ENCODE data around the gene GLT1D1.
"Not testable (repeated sequence)": the region's sequence is repeated elsewhere in the genome, so short reads cannot be mapped to it uniquely, and the experiment has no call there.

Gene GLT1D1

DNA sequence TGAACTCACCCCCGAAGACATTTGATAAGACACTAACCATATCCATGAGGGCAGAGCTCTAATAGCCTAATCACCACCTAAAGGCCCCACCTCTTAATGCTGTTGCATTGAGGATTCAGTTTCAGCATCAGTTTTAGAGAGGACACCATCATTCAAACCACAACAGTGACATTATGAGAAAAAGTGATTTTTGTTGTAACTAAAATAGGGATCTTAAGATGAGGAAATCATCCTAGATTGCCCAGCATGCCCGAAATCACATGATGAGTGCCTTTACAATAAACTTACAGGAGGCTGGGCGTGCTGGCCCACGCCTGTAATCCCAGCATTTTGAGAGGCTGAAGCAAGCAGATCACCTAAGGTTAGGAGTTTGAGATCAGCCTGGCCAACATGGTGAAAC is 9.7 kb upstream of the GLT1D1 start:
- POLR2A ChIA-PET = no interaction called here
- CTCF ChIA-PET = interaction anchor here (1.0 to 1.4 kb wide), 2 partner anchors 9 to 14 kb away, joined by 3 to 4 read pairs; no protein-coding TSS in a partner anchor
- no peak for DNase-seq (ENCODE audit: extremely low spot score)
- TF ChIP-seq, protein P1, sequence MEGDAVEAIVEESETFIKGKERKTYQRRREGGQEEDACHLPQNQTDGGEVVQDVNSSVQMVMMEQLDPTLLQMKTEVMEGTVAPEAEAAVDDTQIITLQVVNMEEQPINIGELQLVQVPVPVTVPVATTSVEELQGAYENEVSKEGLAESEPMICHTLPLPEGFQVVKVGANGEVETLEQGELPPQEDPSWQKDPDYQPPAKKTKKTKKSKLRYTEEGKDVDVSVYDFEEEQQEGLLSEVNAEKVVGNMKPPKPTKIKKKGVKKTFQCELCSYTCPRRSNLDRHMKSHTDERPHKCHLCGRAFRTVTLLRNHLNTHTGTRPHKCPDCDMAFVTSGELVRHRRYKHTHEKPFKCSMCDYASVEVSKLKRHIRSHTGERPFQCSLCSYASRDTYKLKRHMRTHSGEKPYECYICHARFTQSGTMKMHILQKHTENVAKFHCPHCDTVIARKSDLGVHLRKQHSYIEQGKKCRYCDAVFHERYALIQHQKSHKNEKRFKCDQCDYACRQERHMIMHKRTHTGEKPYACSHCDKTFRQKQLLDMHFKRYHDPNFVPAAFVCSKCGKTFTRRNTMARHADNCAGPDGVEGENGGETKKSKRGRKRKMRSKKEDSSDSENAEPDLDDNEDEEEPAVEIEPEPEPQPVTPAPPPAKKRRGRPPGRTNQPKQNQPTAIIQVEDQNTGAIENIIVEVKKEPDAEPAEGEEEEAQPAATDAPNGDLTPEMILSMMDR (IDR thresholded peaks at IDR 0.05; ENCODE audit: control extremely low read depth, extremely low read depth, low read depth, missing control alignments) = no peak

DNA sequence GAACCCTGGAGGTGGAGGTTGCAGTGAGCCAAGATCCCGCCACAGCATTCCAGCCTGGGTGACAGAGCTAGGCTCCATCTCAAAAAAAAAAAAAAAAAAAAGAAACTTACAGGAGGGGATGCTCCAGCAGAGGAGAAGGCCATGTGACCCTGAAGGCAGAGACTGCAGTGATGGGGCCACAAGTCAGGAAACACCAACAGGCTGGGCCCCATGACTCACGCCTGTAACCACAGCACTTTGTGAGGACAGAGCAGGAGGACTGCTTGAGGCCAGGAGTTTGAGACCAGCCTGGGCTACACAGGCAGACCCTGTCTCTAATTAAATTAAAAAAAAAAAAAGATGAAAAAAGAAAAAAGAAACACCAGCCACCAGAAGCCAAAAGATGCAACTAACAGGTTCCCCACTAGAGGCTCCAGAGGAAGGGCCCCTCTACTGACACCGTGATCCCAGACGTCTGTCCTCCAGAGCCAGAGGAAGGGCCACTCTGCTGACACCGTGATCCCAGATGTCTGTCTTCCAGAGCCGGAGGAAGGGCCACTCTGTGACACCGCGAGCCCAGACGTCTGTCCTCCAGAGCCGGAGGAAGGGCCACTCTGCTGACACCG is 9.1 kb upstream of the GLT1D1 start:
- TF ChIP-seq, protein P1 (IDR thresholded peaks at IDR 0.05; ENCODE audit: control extremely low read depth, extremely low read depth, low read depth, missing control alignments) = no peak
- DNase-seq (ENCODE audit: extremely low spot score) = no peak
- POLR2A ChIA-PET = no interaction called here
- CTCF ChIA-PET = interaction anchor here (1.0 to 1.4 kb wide), 2 partner anchors 10 to 14 kb away, joined by 3 to 4 read pairs; no protein-coding TSS in a partner anchor

DNA sequence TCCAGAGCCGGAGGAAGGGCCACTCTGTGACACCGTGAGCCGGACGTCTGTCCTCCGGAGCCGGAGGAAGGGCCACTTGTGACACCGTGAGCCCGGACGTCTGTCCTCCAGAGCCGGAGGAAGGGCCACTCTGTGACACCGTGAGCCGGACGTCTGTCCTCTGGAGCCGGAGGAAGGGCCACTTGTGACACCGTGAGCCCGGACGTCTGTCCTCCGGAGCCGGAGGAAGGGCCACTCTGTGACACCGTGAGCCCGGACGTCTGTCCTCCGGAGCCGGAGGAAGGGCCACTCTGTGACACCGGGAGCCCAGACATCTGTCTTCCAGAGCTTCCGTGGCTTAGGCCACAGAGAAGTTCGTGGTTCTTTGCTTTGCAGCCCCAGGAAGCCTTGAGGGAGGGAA is 6.6 kb upstream of the GLT1D1 start:
- POLR2A ChIA-PET; CTCF ChIA-PET; DNase-seq (ENCODE audit: extremely low spot score): not testable (repeated sequence)

DNA sequence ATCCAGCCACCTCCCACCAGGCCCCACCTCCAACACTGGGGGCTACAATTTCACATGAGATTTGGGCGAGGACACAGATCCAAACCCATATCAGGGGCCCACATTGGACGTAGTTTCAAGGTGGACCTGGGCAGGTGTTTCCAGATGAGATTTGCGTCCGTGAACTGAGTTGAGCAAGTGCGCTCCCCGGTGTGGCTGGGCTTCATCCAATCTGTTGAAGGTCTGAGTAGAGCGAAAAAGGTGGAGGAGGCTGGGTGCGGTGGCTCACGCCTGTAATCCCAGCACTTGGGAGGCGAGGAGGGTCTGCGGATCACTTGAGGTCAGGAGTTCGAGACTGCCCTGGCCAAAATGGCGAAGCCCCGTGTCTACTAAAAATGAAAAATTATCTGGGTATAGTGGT is 4.9 kb upstream of the GLT1D1 start:
- TF ChIP-seq, protein P1 (IDR thresholded peaks at IDR 0.05; ENCODE audit: control extremely low read depth, extremely low read depth, low read depth, missing control alignments) = no peak
- POLR2A ChIA-PET = no interaction called here
- DNase-seq (ENCODE audit: extremely low spot score) = no peak
- CTCF ChIA-PET = interaction anchor here (1.1 kb wide), 1 partner anchor 11 kb away, joined by 3 read pairs; no protein-coding TSS in a partner anchor

DNA sequence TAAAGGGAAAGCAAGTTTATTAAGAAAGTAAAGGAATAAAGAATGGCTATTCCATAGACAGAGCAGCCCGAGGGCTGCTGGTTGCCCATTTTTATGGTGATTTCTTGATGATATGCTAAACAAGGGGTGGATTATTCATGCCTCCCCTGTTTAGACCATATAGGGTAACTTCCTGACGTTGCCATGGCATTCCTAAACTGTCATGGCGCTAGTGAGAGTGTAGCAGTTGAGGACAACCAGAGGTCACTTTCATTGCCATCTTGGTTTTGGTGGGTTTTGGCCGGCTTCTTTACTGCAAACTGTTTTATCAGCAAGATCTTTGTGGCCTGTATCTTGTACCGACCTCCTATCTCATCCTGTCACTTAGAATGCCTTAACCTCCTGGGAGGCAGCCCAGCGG is 3.5 kb upstream of the GLT1D1 start:
- CTCF ChIA-PET = interaction anchor here (1.3 kb wide), 1 partner anchor 9 kb away, joined by 4 read pairs; no protein-coding TSS in a partner anchor
- DNase-seq (ENCODE audit: extremely low spot score); POLR2A ChIA-PET: not testable (repeated sequence)

DNA sequence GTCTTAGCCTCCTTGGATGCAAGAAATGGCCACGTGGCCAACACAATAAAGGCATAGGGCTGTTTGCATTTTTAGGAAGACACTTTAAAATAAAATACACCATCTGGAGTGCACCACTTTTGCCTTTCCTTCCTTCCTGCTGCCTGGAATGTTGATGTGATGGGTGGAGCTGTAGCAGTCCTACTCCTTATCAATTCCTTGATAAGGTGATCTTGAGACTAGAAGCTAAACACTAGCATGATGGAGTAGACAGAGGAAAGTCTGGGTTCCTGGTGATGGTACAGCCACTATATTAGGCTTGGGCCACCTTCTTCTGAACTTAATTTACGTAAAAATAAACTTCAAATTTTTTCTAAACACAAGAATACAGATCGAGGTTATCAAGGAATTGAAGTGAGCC is 2.9 kb upstream of the GLT1D1 start:
- ChIA-PET CTCF (interaction anchor here (1.3 kb wide), 1 partner anchor 10 kb away, joined by 4 read pairs; no protein-coding TSS in a partner anchor), POLR2A (no interaction called here)
- TF ChIP-seq, protein P1 (IDR thresholded peaks at IDR 0.05; ENCODE audit: control extremely low read depth, extremely low read depth, low read depth, missing control alignments) = no peak
- DNase-seq (ENCODE audit: extremely low spot score) = no peak

DNA sequence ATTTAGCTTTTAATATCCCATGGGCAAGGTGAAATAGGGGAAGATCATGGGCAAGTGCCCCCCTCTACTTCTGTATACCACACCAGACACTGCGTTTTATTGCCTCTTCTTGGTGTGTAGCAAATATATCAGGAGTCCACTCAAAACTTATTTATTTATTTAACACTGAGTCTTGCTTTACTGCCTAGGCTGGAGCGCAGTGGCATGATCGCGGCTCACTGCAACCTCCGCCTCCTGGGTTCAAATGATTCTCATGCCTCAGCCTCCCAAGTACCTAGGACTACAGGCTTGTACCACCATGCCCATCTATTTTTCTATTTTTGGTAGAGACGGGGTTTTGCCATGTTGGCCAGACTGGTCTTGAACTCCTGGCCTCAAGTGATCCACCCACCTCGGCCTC is 1.8 kb upstream of the GLT1D1 start:
- POLR2A ChIA-PET; DNase-seq (ENCODE audit: extremely low spot score): not testable (repeated sequence)
- CTCF ChIA-PET = interaction anchor here (1.3 kb wide), 1 partner anchor 11 kb away, joined by 4 read pairs; no protein-coding TSS in a partner anchor

DNA sequence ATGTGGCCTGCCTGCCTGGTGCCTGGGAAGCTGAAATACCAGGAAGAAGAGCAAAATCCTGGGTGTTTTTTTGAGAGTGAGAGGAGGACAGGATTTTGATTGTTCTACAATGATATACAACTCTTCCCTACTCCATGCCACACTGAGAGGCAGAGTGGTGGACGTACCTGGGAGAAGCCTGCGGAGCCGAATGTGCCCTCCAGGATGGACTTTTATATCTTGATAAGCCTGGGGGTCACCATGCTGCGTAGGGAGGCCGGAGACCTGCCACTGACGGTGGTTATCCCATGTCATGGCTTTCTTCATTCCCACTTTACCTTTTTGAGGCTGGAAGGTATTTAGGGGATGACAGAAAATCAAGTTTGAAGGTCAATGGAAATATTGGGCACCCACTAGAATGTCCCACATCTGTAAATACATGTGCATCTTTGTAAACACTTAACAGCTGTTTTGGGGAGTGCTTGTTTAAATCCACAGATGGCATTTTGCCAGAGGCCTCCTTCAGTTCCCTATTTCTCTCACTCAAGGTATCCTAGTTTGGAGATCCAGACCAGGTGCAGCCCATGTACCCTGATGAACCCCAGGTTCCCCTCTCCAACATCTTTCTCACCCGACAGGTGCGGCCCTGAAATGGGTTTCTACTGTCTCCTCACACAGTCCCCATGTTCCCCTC is 1.1 kb upstream of the GLT1D1 start:
- CTCF ChIA-PET = no interaction called here
- TF ChIP-seq, protein P1 (IDR thresholded peaks at IDR 0.05; ENCODE audit: control extremely low read depth, extremely low read depth, low read depth, missing control alignments) = no peak
- POLR2A ChIA-PET = no interaction called here
- no peak for DNase-seq (ENCODE audit: extremely low spot score)

Data from GM10248 (cell line).